ENCODE measurements around the gene NIBAN1.
"Not testable (repeated sequence)": the region's sequence is repeated elsewhere in the genome, so short reads cannot be mapped to it uniquely, and the experiment has no call there.

Gene NIBAN1

GRCh38 chr1:184971522-184972265, 2.6 kb downstream of the NIBAN1 start:
- DNase-seq, result no peak

- DNase-seq, result no peak
Observed at GRCh38 chr1:184970691-184971161, 3.6 kb downstream of the NIBAN1 start.

GRCh38 chr1:184966989-184967388, 7.3 kb downstream of the NIBAN1 start:
- no peak for DNase-seq

DNA sequence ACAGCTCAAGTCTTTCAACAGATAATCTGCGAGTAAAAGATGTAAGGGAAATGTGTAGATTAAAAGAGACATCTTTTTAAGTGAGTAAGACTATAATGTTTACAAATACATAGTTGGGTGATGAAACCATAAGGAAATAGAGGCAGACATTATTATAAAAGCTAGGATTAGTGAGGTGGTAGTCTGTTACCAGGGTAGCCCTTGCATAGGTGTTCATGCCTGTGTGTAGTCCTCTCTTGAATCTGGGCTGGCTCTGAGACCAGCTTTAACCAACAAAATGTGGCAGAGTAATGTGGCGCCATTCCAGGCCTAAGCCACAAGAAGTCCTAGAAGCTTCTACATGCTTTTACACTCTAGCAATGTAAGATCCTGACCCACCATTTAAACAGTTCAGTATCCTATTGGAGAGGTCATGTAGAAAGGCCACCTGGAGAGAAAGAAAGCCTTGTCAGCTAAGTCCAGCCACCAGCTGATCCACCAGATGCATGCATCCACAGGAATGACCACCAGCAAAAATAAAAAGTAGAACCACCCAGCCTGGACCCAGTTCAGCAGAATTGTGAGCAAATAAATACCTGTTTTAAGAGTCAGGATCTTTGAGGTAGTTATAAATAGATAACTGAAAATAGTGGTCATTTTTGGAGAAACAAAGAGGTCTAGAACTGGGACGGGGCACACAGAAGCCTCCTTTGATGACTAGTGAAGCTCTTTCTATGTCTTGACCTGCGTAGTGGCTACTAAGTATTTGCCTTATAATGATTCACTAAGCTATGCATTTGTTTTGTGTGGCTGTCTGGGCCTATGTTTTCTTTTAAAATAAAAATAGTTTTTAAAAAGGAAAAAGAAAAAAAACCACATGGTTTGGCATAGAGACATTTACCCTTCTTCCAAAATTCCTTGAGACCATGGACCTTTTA, 8.1 kb downstream of the NIBAN1 start:
- DNase-seq, result no peak

DNA sequence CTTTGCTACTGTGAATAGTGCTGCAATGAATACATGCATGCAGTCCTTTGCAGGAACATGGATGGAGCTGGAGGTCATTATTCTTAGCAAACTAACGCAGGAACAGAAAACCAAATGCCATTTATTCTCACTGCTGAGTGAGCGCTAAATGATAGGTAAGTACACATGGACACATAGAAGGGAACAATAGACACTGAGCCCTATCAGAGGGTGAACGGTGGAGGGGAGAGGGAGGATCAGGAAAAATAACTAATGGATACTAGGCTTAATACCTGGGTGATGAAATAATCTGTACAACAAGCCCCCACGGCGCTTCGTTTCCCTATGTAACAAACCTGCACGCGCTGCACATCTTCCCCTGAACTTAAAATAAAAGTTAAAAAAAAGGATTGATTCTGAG, 8.9 kb downstream of the NIBAN1 start:
- no peak for DNase-seq

DNA sequence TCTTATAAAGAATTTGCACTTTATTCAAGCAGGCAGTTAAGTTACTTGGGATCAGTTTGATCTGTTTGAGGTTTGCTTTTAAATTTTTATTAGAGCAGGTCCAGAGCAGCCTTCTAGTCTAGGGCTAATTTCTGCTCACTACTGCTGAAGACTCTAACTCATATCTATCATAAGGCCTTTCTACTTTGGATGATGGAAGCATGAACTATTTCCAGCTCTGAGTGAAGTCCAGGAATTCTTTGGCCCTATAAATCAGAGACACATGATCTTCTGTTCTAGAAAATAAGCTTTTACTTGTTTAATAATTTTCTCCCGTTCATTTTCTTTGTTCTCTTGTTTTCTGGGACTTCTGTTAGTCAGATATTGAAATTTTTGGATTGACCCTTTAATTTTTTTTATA, 14.7 kb downstream of the NIBAN1 start:
- DNase-seq, result no peak

DNA sequence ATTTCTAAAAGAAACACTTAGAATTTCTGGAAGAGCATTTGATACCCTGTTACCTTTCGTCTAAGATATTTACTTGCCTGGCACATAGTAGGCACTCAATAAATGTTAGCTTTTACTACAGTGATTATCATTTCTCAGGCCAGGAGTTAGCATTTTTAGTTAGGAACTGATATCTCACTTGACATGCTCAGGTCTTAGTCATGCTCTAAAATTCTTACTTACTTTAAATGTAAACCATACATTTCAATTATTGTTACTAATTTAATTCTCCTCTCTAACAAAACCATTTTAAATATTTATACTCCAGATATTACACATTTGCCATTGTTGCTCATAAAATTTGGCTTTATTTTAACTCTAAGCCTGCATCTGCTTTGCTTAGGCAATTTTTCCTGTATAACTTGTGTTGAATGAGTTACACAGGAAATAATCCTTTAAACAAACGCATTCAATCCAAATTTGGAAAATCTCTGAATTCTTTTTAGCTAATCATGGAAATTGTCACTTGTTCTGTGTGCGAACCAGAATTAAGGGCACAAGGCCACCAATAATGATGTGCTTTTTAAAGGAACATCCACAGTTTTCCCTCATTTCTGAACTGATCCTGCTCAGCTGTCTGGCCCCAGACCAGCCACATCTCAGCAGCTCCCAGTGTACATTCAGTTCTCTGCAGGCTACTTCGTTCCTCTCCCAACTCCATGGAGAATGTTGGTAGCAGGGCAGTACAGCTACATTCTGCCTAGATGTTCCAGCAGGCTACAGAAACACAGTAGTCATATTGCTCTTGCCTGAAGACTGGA, 15.6 kb downstream of the NIBAN1 start:
- DNase-seq, result no peak

DNA sequence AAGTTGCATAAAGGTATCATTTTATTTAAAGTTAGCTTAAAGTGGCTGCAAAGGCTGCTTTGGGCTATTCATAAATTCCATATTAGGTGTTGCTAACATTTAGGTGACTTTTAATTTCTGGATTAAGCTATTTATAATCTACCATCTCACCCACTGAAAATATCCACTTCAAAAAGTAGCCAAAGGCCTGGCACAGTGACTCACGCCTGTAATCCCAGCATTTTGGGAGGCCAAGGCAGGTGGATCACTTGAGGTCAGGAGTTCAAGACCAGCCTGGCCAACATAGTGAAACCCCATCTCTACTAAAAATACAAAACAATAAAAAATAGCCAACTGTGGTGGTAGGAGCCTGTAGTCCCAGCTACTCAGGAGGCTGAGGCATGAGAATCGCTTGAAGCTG, 16.4 kb downstream of the NIBAN1 start:
- DNase-seq, result not testable (repeated sequence)

GRCh38 chr1:184956999-184957700, 17.2 kb downstream of the NIBAN1 start:
- no peak for DNase-seq

- no peak for DNase-seq
Observed at GRCh38 chr1:184954232-184954995, 19.9 kb downstream of the NIBAN1 start.

DNA sequence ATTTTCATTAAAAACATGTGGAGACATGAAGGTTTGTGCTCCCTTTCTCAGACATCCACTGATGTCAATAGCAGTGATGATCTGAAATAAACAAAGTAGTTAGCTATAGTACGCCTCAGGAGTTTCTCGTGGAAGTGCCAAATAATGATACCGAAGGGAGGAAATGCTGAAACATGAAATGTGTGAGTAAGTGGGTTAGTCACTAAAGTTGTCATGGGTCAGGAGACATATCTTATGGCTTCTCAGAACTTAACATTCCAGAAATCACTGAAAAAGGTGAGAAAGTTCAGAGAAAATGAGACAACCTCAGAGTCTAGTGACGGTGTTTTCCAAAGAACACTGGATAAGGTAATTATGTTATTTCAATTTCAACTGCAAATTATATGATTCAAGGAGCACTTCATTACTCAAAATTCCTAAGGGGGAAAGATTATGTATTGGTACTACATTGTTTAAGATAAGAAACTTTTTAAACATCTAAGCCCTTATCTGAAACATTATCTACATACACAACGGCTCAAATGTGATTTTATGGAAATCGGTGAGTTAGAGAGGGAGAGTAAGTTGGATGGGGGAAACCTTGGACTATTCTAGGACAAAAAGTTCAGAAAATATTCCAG, 20.6 kb downstream of the NIBAN1 start:
- no peak for DNase-seq

DNA sequence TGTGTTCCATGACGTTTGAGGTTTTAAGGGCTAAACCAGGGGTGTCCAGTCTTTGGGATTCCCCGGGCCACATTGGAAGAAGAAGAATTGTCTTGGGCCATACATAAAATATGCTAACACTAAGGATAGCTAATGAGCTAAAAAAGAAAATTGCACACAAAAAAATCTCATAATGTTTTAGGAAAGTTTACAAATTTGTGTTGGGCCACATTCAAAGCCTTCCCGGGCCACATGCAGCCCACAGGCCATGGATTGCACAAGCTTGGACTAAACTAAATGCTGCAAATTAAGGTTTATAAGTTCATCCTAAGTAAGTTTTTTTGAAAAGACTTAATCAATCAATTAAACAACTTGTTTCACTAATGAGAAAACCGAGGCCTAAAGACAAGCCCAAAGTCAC, 21.9 kb downstream of the NIBAN1 start:
- no peak for DNase-seq

- DNase-seq, result no peak
Observed at GRCh38 chr1:184951788-184952187, 22.5 kb downstream of the NIBAN1 start.

DNA sequence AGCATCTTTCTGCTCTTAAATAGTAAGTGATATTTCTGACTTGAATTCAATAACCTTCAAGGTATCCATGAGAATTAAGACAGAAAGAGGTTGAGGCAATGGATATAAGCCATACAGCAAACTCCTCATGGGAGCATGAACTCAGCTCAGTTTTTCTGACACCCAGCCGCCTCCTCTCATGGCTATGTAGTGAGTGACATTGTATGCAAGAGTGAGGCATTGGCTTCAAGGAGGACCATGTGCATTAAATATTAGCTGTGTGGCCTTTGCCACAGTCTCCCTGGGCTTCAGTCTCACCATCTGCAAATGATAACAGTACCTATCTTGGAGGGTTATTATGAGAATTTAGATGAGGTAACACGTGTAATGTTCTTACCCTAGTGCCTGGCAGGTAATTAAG, 23.4 kb downstream of the NIBAN1 start:
- DNase-seq, result no peak

- DNase-seq, result no peak
Observed at GRCh38 chr1:184950227-184950626, 24.1 kb downstream of the NIBAN1 start.

GRCh38 chr1:184947497-184948256, 26.6 kb downstream of the NIBAN1 start:
- no peak for DNase-seq

GRCh38 chr1:184945678-184946412, 28.5 kb downstream of the NIBAN1 start:
- peak; percentile 54 for DNase-seq

DNA sequence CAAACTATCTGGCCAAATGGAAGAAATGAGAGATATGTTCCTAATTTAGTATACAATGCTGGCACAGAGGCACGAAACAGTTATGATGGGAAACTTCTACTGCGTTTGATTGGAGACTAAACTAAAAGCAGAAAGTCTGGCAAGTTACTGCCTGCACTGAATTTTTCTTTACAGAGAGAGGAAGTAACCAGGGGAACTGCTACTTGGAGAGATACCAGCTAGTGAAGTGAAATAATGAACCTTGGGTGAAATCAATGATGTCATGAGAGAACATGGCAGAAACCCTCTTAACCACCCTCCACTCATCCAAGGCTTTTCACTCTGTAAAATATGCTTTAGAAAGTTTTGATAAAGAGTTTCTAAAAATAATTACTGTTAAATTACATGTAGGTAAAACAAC, 29.3 kb downstream of the NIBAN1 start:
- peak; percentile 28 for DNase-seq

DNA sequence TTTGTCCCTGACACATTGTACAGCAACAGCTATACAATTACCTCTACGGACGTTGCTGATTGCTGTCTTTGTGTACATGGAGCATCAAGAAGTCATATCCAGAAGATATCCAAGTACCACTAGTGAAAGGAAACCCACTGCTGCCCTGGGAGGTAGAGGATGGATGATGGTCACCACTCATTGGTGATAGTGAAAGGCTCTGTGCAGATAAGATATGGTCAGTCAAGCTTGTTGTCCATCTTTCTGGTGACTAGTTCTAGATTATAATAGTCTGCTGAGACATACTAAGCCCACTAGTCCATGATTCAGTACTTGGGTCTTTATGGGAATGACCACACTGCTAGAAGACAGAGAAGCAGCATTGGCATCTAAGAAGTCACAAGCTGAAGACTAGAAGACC, 30.3 kb downstream of the NIBAN1 start:
- DNase-seq, result no peak

DNA sequence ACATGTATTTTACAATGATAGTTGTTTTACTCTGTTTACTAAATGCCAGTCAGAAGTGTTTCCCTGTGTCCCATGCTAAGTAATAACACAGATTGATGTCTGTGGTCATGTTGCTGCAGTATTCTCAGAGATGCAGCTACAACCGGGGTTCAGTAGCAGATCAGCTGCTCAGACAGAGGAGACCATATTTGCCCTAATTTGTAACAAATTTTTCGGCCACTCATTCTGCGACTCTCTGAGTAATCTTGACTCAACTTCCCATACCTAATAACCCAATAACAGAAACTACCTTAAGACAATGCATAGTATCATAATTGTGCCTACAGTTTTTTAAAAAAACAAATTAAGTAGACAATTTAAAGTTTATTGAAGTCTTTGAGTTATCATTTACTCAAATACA, 32.6 kb downstream of the NIBAN1 start:
- DNase-seq, result no peak

All from SIG-M5 (cell line).